HepG2 (cell line): ENCODE results near the gene PSRC1. TPM values are rescaled to one million over a fixed set of nuclear protein-coding genes. Genes with fewer than 3 reads are reported as not detected.
A peak's percentile ranks its signal among the peaks of the same experiment; 100 is the strongest.

Experiments used
- HNRNPL ChIP-seq: fragments of 200-400 bp; formaldehyde crosslinking; IDR thresholded peaks from 2 replicates; pipeline ENCODE4 v1.6.1; 2017; ENCODE audit warnings: mild to moderate bottlenecking, low read depth, low read length
- ZNF3 ChIP-seq: IDR thresholded peaks from 2 replicates; pipeline ENCODE4 v1.7.0; 2017; ENCODE audit warnings: inconsistent platforms
- polyA plus RNA-seq, 8 experiments: library from polyadenylated mRNA; depleted of rRNA in 3 of 8; stranded (reverse) in 7 of 8; unstranded in 1 of 8; fragments of >200 nt; fragmentation: Illumina TruSeq in 4 of 8; extraction: Trizol in 4 of 8; gene quantifications; 2 replicates each; pipeline versions ENCODE4 v1.2.1 to v1.2.3, GENCODE V29; 2011 to 2016; ENCODE audit warnings: low read depth in 4 of 8, missing spikeins in 1 of 8, mixed read lengths in 1 of 8; ENCODE audit not compliant: insufficient read depth in 1 of 8
- total RNA-seq, 5 experiments: library from RNA; depleted of rRNA; stranded (reverse); fragments of >200 nt; fragmentation: Illumina TruSeq; extraction: Trizol; gene quantifications; 2 replicates each; pipeline ENCODE4 v1.2.3, GENCODE V29; 2016; ENCODE audit warnings: low read depth in 1 of 5
- TF ChIP-seq, protein P1 (sequence below), 2 experiments: fragments of 450-650 bp in 1 of 2; sonication (generic) in 1 of 2; formaldehyde crosslinking in 1 of 2; IDR thresholded peaks; 2 replicates each; pipeline versions ENCODE4 v1.6.1 to v1.8.0; 2016 to 2022; ENCODE audit warnings: antibody characterized with exemption in 1 of 2, mild to moderate bottlenecking in 1 of 2, missing genetic modification reagents in 1 of 2
- TF ChIP-seq, protein P2 (sequence below): sonication (generic); formaldehyde crosslinking; IDR thresholded peaks from 2 replicates; pipeline ENCODE4 v1.4.0; 2020; ENCODE audit warnings: missing genetic modification reagents
- TF ChIP-seq, protein P3 (sequence below): sonication (generic); formaldehyde crosslinking; IDR thresholded peaks from 2 replicates; pipeline ENCODE4 v1.5.0; 2020; ENCODE audit warnings: mild to moderate bottlenecking, missing genetic modification reagents
- TF ChIP-seq, protein P4 (sequence below), 2 experiments: sonication (generic) in 1 of 2; formaldehyde crosslinking in 1 of 2; IDR thresholded peaks; 2 replicates each; pipeline versions ENCODE4 v1.4.0 to v1.6.1; 2018 to 2020; ENCODE audit warnings: missing genetic modification reagents in 2 of 2, borderline replicate concordance in 1 of 2, low read depth in 1 of 2, mild to moderate bottlenecking in 1 of 2, missing biosample characterization in 1 of 2
- TF ChIP-seq, protein P5 (sequence below): sonication (generic); formaldehyde crosslinking; conservative IDR thresholded peaks from 2 replicates; pipeline ENCODE4 v1.8.1; 2023; ENCODE audit warnings: missing genetic modification reagents

The PSRC1 gene
- total and polyA plus RNA-seq, 2 of the 13 experiments (the other 11 are each of a cell fraction or from before 2014, with no cell fraction given), result 28.6 to 30.3 TPM

DNA sequence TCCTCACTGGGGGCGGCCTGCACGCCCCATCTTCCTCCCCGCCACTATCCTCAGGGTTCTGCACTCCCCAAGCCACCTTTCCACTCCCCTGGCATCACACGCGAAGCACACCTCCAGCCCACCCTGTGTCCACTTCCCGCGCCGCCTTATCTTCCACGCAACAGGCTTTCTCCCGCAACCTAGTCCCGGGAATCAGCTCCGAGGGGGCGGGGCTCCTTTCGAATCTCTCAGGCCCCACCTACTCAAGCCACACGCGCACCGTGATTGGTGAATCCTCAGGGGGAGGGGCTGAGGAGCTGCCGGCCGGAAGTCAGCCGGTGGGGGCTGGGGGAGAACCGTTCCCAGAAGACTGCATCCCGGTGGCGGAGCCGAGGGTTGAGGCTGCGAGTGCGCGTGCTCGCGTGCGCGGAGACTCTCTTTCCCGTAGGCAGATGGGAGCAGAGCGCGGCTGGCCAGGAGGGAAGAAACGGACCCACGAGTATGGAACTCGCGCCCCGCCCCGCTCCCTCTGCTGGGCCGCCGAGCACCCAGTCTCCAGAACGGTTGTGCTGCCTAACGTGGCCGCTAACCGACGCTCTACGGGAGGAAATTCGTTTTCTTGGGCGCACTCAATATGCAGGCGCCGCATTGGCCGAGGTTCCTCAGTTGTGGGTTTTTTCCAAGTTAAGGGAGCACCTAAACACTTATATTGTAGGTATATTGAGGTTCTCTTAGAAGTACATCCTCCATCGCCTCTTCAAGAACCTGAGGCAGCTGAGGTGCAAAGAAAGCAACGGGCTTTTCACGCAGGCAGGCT is at the start of gene PSRC1 (continued):
- TF ChIP-seq, protein P1, sequence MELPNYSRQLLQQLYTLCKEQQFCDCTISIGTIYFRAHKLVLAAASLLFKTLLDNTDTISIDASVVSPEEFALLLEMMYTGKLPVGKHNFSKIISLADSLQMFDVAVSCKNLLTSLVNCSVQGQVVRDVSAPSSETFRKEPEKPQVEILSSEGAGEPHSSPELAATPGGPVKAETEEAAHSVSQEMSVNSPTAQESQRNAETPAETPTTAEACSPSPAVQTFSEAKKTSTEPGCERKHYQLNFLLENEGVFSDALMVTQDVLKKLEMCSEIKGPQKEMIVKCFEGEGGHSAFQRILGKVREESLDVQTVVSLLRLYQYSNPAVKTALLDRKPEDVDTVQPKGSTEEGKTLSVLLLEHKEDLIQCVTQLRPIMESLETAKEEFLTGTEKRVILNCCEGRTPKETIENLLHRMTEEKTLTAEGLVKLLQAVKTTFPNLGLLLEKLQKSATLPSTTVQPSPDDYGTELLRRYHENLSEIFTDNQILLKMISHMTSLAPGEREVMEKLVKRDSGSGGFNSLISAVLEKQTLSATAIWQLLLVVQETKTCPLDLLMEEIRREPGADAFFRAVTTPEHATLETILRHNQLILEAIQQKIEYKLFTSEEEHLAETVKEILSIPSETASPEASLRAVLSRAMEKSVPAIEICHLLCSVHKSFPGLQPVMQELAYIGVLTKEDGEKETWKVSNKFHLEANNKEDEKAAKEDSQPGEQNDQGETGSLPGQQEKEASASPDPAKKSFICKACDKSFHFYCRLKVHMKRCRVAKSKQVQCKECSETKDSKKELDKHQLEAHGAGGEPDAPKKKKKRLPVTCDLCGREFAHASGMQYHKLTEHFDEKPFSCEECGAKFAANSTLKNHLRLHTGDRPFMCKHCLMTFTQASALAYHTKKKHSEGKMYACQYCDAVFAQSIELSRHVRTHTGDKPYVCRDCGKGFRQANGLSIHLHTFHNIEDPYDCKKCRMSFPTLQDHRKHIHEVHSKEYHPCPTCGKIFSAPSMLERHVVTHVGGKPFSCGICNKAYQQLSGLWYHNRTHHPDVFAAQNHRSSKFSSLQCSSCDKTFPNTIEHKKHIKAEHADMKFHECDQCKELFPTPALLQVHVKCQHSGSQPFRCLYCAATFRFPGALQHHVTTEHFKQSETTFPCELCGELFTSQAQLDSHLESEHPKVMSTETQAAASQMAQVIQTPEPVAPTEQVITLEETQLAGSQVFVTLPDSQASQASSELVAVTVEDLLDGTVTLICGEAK (IDR thresholded peaks at IDR 0.05), result no peak
- TF ChIP-seq, protein P1 (CRISPR knock-in tag; IDR thresholded peaks at IDR 0.05), result peak; percentile 42; the same call in 1 of the 2 replicates
- no peak; the same call in 1 of the 2 replicates for TF ChIP-seq ZNF3 (CRISPR knock-in tag)
- TF ChIP-seq, protein P2, sequence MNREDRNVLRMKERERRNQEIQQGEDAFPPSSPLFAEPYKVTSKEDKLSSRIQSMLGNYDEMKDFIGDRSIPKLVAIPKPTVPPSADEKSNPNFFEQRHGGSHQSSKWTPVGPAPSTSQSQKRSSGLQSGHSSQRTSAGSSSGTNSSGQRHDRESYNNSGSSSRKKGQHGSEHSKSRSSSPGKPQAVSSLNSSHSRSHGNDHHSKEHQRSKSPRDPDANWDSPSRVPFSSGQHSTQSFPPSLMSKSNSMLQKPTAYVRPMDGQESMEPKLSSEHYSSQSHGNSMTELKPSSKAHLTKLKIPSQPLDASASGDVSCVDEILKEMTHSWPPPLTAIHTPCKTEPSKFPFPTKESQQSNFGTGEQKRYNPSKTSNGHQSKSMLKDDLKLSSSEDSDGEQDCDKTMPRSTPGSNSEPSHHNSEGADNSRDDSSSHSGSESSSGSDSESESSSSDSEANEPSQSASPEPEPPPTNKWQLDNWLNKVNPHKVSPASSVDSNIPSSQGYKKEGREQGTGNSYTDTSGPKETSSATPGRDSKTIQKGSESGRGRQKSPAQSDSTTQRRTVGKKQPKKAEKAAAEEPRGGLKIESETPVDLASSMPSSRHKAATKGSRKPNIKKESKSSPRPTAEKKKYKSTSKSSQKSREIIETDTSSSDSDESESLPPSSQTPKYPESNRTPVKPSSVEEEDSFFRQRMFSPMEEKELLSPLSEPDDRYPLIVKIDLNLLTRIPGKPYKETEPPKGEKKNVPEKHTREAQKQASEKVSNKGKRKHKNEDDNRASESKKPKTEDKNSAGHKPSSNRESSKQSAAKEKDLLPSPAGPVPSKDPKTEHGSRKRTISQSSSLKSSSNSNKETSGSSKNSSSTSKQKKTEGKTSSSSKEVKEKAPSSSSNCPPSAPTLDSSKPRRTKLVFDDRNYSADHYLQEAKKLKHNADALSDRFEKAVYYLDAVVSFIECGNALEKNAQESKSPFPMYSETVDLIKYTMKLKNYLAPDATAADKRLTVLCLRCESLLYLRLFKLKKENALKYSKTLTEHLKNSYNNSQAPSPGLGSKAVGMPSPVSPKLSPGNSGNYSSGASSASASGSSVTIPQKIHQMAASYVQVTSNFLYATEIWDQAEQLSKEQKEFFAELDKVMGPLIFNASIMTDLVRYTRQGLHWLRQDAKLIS (CRISPR knock-in tag), result peak; percentile 57; the same call in 1 of the 2 replicates
- TF ChIP-seq, protein P3, sequence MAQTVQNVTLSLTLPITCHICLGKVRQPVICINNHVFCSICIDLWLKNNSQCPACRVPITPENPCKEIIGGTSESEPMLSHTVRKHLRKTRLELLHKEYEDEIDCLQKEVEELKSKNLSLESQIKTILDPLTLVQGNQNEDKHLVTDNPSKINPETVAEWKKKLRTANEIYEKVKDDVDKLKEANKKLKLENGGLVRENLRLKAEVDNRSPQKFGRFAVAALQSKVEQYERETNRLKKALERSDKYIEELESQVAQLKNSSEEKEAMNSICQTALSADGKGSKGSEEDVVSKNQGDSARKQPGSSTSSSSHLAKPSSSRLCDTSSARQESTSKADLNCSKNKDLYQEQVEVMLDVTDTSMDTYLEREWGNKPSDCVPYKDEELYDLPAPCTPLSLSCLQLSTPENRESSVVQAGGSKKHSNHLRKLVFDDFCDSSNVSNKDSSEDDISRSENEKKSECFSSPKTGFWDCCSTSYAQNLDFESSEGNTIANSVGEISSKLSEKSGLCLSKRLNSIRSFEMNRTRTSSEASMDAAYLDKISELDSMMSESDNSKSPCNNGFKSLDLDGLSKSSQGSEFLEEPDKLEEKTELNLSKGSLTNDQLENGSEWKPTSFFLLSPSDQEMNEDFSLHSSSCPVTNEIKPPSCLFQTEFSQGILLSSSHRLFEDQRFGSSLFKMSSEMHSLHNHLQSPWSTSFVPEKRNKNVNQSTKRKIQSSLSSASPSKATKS (CRISPR knock-in tag), result no peak
- TF ChIP-seq, protein P4, sequence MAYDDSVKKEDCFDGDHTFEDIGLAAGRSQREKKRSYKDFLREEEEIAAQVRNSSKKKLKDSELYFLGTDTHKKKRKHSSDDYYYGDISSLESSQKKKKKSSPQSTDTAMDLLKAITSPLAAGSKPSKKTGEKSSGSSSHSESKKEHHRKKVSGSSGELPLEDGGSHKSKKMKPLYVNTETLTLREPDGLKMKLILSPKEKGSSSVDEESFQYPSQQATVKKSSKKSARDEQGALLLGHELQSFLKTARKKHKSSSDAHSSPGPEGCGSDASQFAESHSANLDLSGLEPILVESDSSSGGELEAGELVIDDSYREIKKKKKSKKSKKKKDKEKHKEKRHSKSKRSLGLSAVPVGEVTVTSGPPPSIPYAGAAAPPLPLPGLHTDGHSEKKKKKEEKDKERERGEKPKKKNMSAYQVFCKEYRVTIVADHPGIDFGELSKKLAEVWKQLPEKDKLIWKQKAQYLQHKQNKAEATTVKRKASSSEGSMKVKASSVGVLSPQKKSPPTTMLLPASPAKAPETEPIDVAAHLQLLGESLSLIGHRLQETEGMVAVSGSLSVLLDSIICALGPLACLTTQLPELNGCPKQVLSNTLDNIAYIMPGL (CRISPR knock-in tag; IDR thresholded peaks at IDR 0.05; ENCODE audit: borderline replicate concordance in 1 of 2, low read depth in 1 of 2), result peak; percentile 76 to 82
- peak; percentile 79; the same call in 1 of the 2 replicates for TF ChIP-seq HNRNPL
- TF ChIP-seq, protein P5, sequence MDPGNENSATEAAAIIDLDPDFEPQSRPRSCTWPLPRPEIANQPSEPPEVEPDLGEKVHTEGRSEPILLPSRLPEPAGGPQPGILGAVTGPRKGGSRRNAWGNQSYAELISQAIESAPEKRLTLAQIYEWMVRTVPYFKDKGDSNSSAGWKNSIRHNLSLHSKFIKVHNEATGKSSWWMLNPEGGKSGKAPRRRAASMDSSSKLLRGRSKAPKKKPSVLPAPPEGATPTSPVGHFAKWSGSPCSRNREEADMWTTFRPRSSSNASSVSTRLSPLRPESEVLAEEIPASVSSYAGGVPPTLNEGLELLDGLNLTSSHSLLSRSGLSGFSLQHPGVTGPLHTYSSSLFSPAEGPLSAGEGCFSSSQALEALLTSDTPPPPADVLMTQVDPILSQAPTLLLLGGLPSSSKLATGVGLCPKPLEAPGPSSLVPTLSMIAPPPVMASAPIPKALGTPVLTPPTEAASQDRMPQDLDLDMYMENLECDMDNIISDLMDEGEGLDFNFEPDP (CRISPR knock-in tag), result no peak
